Tibial nerve (tissue), 4 donors: Measurements from ENCODE around the gene SMIM35.

Source experiments
- EP300 ChIP-seq, 2 donors: sonication (generic); formaldehyde crosslinking; IDR thresholded peaks; one replicate each; pipeline ENCODE4 v1.6.1; 2017; ENCODE audit warnings: antibody characterized with exemption in 2 of 2, mild to moderate bottlenecking in 1 of 2
- POLR2A ChIP-seq, 2 donors: fragments of 450-650 bp; IDR thresholded peaks; one replicate each; pipeline ENCODE4 v1.6.1; 2017; ENCODE audit warnings: antibody characterized with exemption in 2 of 2, mild to moderate bottlenecking in 2 of 2, moderate library complexity in 2 of 2
- TF ChIP-seq, protein P1 (sequence below), 5 experiments: fragments of 200-600 bp in 3 of 5; fragments of 450-650 bp in 2 of 5; sonication (generic) in 3 of 5; IDR thresholded peaks; one replicate each; pipeline ENCODE4 v1.5.1; 2016 to 2019; ENCODE audit warnings: antibody characterized with exemption in 5 of 5, mild to moderate bottlenecking in 3 of 5, moderate library complexity in 2 of 5

- TF ChIP-seq, protein P1, sequence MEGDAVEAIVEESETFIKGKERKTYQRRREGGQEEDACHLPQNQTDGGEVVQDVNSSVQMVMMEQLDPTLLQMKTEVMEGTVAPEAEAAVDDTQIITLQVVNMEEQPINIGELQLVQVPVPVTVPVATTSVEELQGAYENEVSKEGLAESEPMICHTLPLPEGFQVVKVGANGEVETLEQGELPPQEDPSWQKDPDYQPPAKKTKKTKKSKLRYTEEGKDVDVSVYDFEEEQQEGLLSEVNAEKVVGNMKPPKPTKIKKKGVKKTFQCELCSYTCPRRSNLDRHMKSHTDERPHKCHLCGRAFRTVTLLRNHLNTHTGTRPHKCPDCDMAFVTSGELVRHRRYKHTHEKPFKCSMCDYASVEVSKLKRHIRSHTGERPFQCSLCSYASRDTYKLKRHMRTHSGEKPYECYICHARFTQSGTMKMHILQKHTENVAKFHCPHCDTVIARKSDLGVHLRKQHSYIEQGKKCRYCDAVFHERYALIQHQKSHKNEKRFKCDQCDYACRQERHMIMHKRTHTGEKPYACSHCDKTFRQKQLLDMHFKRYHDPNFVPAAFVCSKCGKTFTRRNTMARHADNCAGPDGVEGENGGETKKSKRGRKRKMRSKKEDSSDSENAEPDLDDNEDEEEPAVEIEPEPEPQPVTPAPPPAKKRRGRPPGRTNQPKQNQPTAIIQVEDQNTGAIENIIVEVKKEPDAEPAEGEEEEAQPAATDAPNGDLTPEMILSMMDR (IDR thresholded peaks at IDR 0.05): no peak
- no peak for TF ChIP-seq POLR2A (IDR thresholded peaks at IDR 0.05)
- no peak for TF ChIP-seq EP300 (IDR thresholded peaks at IDR 0.05)
Measured at GRCh38 chr11:118016104-118016503, 70.7 kb downstream of the SMIM35 start.
